Subcutaneous adipose tissue (tissue), 4 donors: ENCODE results near the gene VAT1. TPM values are rescaled to one million over a fixed set of nuclear protein-coding genes. Genes with fewer than 3 reads are reported as not detected.

Source experiments
- total RNA-seq, 4 donors: library from RNA; depleted of rRNA; stranded (reverse); fragments of >200 nt; gene quantifications; one replicate each; pipeline ENCODE4 v1.1.0, GENCODE V29; 2016
- TF ChIP-seq, protein P1 (sequence below): fragments of 450-650 bp; IDR thresholded peaks from one replicate; pipeline ENCODE4 v1.5.1; 2016; ENCODE audit warnings: low read depth, mild to moderate bottlenecking, control low read depth, antibody characterized with exemption, moderate library complexity

VAT1 gene
- total RNA-seq, 4 donors from 2014 or later = 134 to 420 (median 367) TPM

DNA sequence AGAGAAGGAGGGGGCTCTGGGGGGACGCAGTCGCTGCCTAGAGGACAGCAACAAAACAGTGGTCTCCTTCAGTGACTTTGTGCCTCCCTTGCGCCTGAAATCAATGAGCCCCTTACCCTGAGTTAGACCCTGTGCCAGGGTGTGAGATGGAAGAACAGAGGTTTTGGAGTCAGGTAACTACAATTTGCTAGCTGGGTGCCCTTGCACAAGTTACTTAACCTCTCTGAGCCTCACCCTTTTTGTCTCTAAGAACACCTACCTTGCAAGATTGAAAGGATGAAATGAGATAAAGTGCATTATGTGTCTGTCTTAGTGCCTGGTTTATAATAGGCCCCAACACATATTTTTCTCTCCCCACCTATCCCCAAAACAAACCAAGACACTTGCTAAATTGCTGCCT, 12.7 kb upstream of the VAT1 start:
- TF ChIP-seq, protein P1, sequence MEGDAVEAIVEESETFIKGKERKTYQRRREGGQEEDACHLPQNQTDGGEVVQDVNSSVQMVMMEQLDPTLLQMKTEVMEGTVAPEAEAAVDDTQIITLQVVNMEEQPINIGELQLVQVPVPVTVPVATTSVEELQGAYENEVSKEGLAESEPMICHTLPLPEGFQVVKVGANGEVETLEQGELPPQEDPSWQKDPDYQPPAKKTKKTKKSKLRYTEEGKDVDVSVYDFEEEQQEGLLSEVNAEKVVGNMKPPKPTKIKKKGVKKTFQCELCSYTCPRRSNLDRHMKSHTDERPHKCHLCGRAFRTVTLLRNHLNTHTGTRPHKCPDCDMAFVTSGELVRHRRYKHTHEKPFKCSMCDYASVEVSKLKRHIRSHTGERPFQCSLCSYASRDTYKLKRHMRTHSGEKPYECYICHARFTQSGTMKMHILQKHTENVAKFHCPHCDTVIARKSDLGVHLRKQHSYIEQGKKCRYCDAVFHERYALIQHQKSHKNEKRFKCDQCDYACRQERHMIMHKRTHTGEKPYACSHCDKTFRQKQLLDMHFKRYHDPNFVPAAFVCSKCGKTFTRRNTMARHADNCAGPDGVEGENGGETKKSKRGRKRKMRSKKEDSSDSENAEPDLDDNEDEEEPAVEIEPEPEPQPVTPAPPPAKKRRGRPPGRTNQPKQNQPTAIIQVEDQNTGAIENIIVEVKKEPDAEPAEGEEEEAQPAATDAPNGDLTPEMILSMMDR = no peak

DNA sequence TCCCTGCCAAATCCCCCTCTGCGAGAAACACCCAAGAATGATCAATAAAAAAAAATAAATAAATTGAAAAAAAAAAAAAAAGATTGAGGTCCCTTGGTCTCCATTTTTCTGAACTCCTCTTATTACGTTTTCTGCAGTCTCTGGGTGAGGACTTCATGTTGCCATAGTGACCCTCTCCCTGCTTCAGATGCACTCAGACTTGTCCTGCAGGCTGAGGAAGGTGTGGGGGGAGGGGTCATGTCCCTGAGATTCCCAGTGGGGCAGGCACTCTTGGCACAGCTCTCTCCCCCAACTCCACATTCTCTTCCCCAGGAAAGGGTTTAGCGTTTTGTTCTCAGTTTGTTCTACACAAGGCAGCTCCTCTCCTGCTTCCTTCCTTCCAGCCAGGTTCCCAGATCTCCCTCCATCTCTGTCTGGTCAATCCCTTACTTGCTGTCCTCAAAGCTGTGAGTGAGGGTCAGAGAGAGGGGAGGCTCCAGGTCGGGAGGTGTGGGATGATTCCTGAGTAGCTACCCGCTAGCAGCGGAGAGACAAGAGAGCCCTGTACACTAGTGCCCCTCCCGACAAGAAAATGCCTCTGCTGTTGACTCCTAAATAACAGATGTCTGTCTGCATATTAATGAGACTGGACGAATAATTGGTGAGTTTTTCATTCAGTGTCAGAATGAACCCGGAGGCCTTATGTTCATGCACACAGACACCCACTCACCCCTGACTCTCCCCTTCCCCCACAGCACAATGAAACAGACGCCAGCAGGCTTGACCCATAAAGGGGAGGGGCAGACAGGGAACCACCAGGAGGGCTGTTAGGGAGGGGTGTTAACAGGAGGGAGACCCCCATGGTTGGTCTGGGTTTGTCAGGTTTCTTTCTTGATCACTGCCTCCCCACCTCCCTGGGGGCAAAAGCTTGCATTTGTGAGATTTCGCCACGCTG, 12.0 kb upstream of the VAT1 start:
- TF ChIP-seq, protein P1 = no peak

DNA sequence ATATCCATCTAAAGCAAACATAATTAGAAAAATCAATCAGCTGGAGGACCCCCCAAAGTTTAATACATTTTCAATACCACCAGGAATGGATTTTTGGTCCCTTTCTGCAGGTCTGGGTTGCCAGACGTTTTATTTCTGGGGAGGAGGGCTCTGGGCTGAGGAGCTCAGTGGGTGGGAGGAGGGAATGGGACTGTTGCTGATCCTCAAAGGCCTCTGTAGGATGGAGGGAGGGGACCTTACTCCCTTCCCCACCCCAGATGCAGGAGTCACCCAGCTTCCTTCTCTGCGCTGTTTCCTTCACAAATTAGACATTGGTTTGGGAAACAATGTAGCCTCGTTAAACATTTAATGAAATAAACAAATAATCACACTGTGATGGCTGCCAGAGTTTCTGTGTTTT, 9.5 kb upstream of the VAT1 start:
- TF ChIP-seq, protein P1 = no peak

DNA sequence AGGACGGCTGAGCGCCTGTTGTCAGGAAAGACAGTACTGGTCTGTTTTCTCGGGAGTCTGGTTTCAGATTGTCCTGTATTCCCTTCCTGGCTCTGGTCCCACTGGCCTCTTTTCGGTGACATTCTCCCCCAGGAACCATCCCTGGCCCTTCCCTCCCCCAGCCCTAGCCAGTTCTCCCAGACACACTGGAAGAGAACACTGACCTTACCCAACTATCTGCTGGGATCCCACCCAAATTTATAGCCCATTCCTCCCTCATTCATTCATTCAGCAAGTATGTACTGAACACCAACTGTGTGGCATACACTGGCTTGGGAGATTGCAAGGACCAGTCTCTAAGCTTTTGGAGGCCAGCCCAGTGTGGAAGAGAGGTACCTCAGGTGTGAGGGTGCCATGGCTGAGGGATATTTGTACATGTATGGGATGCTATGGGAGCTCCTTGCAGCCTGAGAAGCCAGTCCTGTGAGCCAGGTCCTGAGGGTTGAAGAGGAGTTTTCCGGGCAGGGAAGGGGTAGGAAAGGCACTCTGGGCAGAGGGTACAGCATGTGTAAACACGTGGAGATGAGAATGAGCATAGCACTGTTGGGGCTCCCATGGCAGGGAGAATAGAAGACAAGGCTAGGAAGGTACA, 8.1 kb upstream of the VAT1 start:
- TF ChIP-seq, protein P1 = no peak

DNA sequence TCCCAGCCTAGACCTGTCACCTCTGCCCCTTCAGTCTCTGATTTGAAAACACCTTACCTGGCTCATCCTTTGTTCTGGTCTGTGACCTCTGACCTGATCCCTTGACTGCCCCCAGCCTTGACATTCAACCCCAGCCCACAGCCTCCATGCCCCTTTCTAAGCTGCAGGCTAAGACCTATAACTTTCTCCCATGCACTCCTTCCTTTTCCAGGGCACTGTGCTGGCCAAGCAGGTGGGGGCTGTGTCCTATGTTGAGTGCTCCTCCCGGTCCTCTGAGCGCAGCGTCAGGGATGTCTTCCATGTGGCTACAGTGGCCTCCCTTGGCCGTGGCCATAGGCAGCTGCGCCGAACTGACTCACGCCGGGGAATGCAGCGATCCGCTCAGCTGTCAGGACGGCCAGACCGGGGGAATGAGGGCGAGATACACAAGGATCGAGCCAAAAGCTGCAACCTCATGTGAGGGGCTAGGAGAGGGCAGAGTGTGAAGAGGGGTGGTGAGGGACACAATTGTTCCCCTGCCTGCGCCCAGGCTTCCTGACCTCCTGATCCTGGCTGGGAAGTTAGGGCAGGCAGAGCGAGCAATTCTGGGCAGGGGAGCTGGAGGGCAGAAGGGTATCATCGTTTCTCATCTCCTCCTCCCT, 6.2 kb upstream of the VAT1 start:
- TF ChIP-seq, protein P1 = no peak

DNA sequence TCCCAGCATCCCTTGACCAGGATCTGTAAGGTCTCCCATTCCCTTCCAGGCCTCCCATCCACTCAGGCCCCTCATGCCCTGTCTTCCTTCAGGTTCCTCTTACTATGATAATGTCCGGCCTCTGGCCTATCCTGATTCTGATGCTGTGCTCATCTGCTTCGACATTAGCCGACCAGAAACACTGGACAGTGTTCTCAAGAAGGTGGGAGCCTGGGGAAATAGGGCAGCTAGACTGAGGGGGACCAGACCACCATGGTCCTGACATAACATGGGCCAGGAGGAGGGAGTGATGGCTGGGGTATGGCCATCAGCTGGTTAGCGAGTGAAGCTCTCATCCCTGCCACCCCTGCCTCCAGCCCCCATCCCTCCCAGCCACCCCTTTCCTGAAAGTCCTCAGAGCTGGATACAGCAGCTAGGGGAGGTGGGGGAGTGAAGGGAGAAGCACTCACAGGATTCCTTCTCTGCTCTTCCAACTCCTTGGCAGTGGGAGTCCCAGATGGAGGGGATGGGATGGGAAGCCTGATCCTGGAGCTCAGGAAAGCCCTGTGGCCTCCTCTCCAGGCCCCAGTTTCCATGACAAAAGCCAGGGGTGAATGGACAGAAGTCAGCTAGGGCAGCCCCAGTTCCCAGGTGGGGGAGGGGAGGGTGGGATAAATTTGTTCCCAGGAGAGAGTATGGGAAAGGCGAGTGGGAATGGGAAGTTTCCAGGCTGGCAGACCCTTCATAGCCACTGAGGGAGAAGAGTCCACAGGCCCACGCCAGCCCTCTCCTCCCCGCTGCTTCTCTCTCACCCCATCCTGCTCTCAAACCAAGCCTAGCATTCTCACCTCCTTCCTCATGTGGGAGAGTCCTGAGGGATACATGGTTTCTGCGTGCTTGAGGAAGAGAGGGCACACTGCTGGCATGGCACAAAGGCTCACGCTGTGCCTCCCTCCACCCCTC, 5.2 kb upstream of the VAT1 start:
- TF ChIP-seq, protein P1 = no peak
